Naive thymus-derived CD4-positive, alpha-beta T cell (primary cell): Measurements from ENCODE around the gene WDR27. TPM values are rescaled to one million over a fixed set of nuclear protein-coding genes. Genes with fewer than 3 reads are reported as not detected.
"Not testable (repeated sequence)": the region's sequence is repeated elsewhere in the genome, so short reads cannot be mapped to it uniquely, and the experiment has no call there.

Experiments
- ATAC-seq: fragments of 150-1000 bp; cut with Tn5 transposase; 2 replicates; pipeline ENCODE4 v1.10.0; 2021; ENCODE audit warnings: mild to moderate bottlenecking, moderate library complexity
- CTCF ChIA-PET: fragments of 350-600 bp; sonication (Branson Sonifier 250); formaldehyde crosslinking; loops from one replicate; lab custom pipeline; 2021; ENCODE audit warnings: antibody characterized with exemption; lab: Charles Lee
- POLR2A ChIA-PET: fragments of 350-600 bp; sonication (Branson Sonifier 250); formaldehyde crosslinking; loops from one replicate; lab custom pipeline; 2021; ENCODE audit warnings: antibody characterized with exemption, inconsistent platforms; lab: Charles Lee
- DNase-seq, 9 donors: peaks; one replicate each; pipeline versions ENCODE4 v3.0.0 to v3.0.0-alpha.2; 2020 to 2022; ENCODE audit warnings: mixed read lengths in 1 of 9
- H3K27ac ChIP-seq: one replicate; pipeline ENCODE4 v1.7.0; 2013; ENCODE audit warnings: mild to moderate bottlenecking, low read depth, low read length, moderate library complexity
- H3K27me3 ChIP-seq, 2 donors: one replicate each; pipeline ENCODE4 v1.7.0; 2013; ENCODE audit warnings: low read length in 2 of 2, mild to moderate bottlenecking in 2 of 2, moderate library complexity in 2 of 2; ENCODE audit not compliant: control insufficient read depth in 2 of 2, insufficient read depth in 2 of 2
- H3K36me3 ChIP-seq, 3 experiments: 1 replicate in 2 of 3; 2 replicates in 1 of 3; pipeline ENCODE4 v1.7.0; 2013; ENCODE audit warnings: low read length in 3 of 3, mild to moderate bottlenecking in 3 of 3, moderate library complexity in 1 of 3; ENCODE audit not compliant: insufficient read depth in 3 of 3, control insufficient read depth in 2 of 3
- H3K4me1 ChIP-seq, 2 donors: one replicate each; pipeline ENCODE4 v1.7.0; 2013; ENCODE audit warnings: low read length in 2 of 2, mild to moderate bottlenecking in 2 of 2, moderate library complexity in 1 of 2; ENCODE audit not compliant: control insufficient read depth in 2 of 2, insufficient read depth in 2 of 2
- H3K4me3 ChIP-seq: 2 replicates; pipeline ENCODE4 v1.7.0; 2013; ENCODE audit warnings: mild to moderate bottlenecking, low read length
- H3K9me3 ChIP-seq, 3 experiments: 1 replicate in 2 of 3; 2 replicates in 1 of 3; pipeline ENCODE4 v1.7.0; 2013; ENCODE audit warnings: low read length in 3 of 3; ENCODE audit not compliant: control insufficient read depth in 2 of 3
- H3K27ac Mint-ChIP-seq, 9 donors: one replicate each; pipeline ENCODE4 v1.8.0; 2020 to 2022; ENCODE audit warnings: mixed read lengths in 9 of 9, mild to moderate bottlenecking in 8 of 9, moderate library complexity in 5 of 9, inconsistent platforms in 2 of 9
- H3K27me3 Mint-ChIP-seq, 5 donors: one replicate each; pipeline ENCODE4 v1.8.0; 2021 to 2022; ENCODE audit warnings: mixed read lengths in 5 of 5, mild to moderate bottlenecking in 1 of 5
- H3K36me3 Mint-ChIP-seq, 5 donors: one replicate each; pipeline ENCODE4 v1.8.0; 2020 to 2022; ENCODE audit warnings: mixed read lengths in 5 of 5, mild to moderate bottlenecking in 3 of 5, inconsistent platforms in 1 of 5
- H3K4me1 Mint-ChIP-seq, 7 donors: one replicate each; pipeline ENCODE4 v1.8.0; 2020 to 2022; ENCODE audit warnings: mixed read lengths in 7 of 7, mild to moderate bottlenecking in 3 of 7, inconsistent platforms in 1 of 7
- H3K4me3 Mint-ChIP-seq, 10 donors: one replicate each; pipeline ENCODE4 v1.8.0; 2020 to 2022; ENCODE audit warnings: mild to moderate bottlenecking in 10 of 10, mixed read lengths in 10 of 10, moderate library complexity in 6 of 10, inconsistent platforms in 2 of 10
- H3K9me3 Mint-ChIP-seq, 11 donors: one replicate each; pipeline ENCODE4 v1.8.0; 2020 to 2022; ENCODE audit warnings: mixed read lengths in 11 of 11, mild to moderate bottlenecking in 4 of 11, inconsistent platforms in 1 of 11, moderate library complexity in 1 of 11
- intact Hi-C, 2 donors: fragments of 100-400 bp; cut with micrococcal nuclease; formaldehyde crosslinking; loops; one replicate each; pipeline ENCODE4 v1.15.1; 2023
- polyA plus RNA-seq, 2 donors: library from polyadenylated mRNA; unstranded; fragments of 300-500 nt; fragmentation: Illumina TruSeq; gene quantifications; one replicate each; pipeline ENCODE4 v1.2.3, GENCODE V29; 2021
- total RNA-seq, 6 experiments: library from RNA in 5 of 6; stranded (reverse) in 5 of 6; gene quantifications; 1 replicate in 5 of 6; 2 replicates in 1 of 6; pipeline ENCODE4 v1.2.3 and lab custom pipeline; 2021 to 2026

The WDR27 gene
- total and polyA plus RNA-seq, 7 experiments from 2014 or later: 6.7 to 89.0 (median 36.0) TPM

DNA sequence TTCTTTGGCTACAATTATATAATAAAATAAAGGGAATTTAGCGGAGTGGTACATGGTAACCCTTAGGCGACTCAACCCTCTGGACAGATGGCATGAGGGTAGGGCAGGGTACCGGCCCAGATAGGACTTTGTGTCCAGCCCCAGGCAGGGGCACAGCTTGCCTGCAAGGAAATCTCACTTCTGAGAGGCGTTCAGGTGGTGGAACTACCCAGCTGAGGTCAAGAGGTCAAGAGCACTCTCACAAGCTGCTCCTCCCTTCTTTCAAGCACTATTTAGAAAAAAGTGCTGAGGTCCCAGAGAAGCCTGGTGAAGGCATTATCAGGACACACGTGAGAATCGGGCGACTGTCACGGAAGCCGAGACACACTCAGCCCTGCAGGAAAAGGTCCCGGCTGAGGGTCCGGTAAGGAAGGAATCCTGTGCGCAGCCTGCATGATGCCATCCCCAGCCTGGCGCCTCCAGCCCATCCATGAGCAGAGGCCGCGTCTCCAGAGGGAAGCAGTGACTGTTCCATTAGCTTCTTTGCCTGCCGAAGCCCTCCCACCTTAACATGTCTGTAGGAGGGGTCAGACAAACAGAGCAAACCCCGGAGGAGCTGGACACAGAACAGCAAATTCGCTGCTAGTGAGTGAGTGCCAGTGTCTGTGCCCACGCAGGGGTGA lies 54.8 kb downstream of the WDR27 start:
- Histone ChIP-seq H3K36me3 (peaks cover 0 to 3% (median 0%) of the 10 kb centered on the region in 3 experiments), H3K4me3 (no peak overlapping the region), H3K9me3 (no peaks in the 10 kb centered on the region), H3K27ac (no peak overlapping the region), H3K27me3 (no peaks in the 10 kb centered on the region), H3K4me1 (no peaks in the 10 kb centered on the region)
- H3K27me3 Mint-ChIP-seq: no peaks in the 10 kb centered on the region
- H3K4me3 Mint-ChIP-seq: no peak overlapping the region
- no peak overlapping the region for H3K27ac Mint-ChIP-seq
- POLR2A ChIA-PET: no interaction called here
- DNase-seq (no peak), ATAC-seq (no peak)
- H3K36me3 Mint-ChIP-seq: peaks cover 0 to 11% (median 7%) of the 10 kb centered on the region in 5 donors
- peaks cover 0 to 1% (median 0%) of the 10 kb centered on the region in 11 donors for H3K9me3 Mint-ChIP-seq
- intact Hi-C loops: no loop called here
- H3K4me1 Mint-ChIP-seq: peaks cover 0 to 8% (median 0%) of the 10 kb centered on the region in 7 donors
- CTCF ChIA-PET: no interaction called here

DNA sequence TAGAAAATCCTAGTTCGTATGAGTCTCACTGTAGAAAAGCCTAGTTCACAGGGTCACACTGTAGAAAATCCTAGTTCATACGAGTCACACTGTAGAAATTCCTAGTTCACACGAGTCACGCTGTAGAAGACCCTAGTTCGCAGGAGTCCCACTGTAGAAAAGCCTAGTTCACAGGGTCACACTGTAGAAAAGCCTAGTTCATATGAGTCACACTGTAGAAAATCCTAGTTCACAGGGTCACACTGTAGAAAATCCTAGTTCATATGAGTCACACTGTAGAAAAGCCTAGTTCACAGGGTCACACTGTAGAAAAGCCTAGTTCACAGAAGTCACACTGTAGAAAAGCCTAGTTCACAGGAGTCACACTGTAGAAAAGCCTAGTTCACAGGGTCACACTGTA lies 56.4 kb downstream of the WDR27 start:
- DNase-seq, POLR2A ChIA-PET, ATAC-seq, H3K27ac ChIP-seq, H3K27me3 ChIP-seq, H3K4me1 ChIP-seq, H3K36me3 ChIP-seq, H3K27ac Mint-ChIP-seq, H3K9me3 Mint-ChIP-seq, H3K4me3 Mint-ChIP-seq, H3K4me1 Mint-ChIP-seq, H3K4me3 ChIP-seq, intact Hi-C loops, H3K27me3 Mint-ChIP-seq, H3K9me3 ChIP-seq, CTCF ChIA-PET: not testable (repeated sequence)
- H3K36me3 Mint-ChIP-seq: peaks cover 0 to 11% (median 5%) of the 10 kb centered on the region in 5 donors

DNA sequence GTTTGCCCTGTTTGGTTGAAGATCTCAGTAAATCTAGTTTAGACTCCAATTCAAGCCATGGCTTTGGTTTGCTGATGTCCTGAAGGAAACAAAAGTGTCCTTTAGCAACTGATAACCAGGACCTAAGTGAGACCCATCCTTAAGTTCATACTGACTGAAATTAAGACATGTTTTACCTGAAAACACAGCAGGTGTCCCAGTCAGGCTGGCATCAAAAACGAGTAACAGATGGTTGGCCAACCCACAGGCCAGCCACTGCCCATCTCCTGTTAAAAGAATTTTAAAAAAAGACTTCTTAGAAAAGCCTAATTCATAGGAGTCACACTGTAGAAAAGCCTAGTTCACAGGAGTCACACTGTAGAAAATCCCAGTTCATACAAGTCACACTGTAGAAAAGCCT lies 58.3 kb downstream of the WDR27 start:
- H3K27me3 Mint-ChIP-seq: no peaks in the 10 kb centered on the region
- Histone ChIP-seq H3K27ac (no peak overlapping the region), H3K9me3 (no peaks in the 10 kb centered on the region), H3K36me3 (peaks cover 0 to 3% (median 0%) of the 10 kb centered on the region in 3 experiments), H3K27me3 (no peaks in the 10 kb centered on the region), H3K4me3 (no peak overlapping the region), H3K4me1 (no peaks in the 10 kb centered on the region)
- no peak for DNase-seq
- H3K4me1 Mint-ChIP-seq: no peaks in the 10 kb centered on the region
- POLR2A ChIA-PET: no interaction called here
- CTCF ChIA-PET: no interaction called here
- no peaks in the 10 kb centered on the region for H3K9me3 Mint-ChIP-seq
- H3K4me3 Mint-ChIP-seq: no peak overlapping the region
- peaks cover 0 to 23% (median 9%) of the 10 kb centered on the region in 5 donors for H3K36me3 Mint-ChIP-seq
- ATAC-seq: no peak
- H3K27ac Mint-ChIP-seq: no peak overlapping the region
- intact Hi-C loops: no loop called here

DNA sequence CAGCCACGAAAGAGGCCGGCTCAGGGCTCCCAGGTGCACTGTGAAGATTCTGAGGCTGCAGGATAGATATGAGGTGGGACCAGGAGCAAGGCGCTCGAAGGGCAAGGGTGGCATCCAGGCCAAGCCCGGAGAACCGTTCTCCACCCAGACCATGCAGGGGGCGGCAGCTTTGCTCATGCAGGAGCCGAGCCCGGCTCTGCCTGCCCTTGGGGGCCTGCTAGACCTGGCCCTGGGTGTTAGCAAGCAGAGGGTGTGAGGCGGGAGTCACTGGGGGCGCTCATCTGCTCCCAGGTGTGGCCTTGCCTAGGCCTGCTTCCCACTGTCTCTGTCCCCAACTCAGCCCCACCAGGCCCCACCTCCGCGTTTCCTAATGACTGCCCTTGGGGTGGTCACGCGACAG lies 59.4 kb downstream of the WDR27 start:
- Histone ChIP-seq H3K27me3 (no peaks in the 10 kb centered on the region), H3K4me1 (no peaks in the 10 kb centered on the region), H3K27ac (no peak overlapping the region), H3K9me3 (no peaks in the 10 kb centered on the region), H3K4me3 (no peak overlapping the region), H3K36me3 (peaks cover 0 to 7% (median 1%) of the 10 kb centered on the region in 3 experiments)
- ChIA-PET CTCF (no interaction called here), POLR2A (no interaction called here)
- Mint-ChIP-seq H3K4me3 (no peak overlapping the region), H3K9me3 (no peaks in the 10 kb centered on the region), H3K27ac (no peak overlapping the region), H3K36me3 (peaks cover 0 to 29% (median 12%) of the 10 kb centered on the region in 5 donors), H3K27me3 (no peaks in the 10 kb centered on the region), H3K4me1 (no peaks in the 10 kb centered on the region)
- DNase-seq: no peak
- ATAC-seq: no peak
- intact Hi-C loops: no loop called here

DNA sequence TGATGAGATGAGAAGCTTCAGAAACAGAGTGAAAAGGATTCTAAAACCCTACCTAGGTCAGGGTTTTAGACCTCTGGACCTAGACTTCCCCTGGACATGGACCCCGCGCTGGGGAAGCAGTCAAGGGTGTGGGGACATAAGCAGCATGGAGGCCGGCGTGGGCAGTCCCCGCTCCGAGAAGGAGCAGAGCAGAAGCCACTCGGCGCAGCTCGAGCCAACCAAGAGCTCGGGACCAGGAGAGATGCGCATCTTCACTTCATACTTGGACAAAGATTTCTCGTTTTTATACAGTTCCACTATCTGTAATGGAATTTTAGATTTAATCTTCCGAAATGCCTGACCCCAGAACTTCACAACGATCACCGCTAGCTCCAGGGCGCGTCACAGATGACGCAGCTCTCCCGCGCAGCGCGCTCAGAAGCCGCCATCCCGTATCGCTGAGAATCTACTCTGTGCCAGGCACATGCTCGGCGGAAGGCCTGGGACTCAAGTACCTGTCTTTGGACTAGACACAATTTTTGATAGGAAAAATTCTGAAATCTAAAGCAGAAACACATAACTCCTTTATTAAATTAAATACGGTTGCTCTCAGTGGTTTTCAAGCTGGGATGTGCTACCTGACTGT lies 60.3 kb downstream of the WDR27 start:
- no peaks in the 10 kb centered on the region for H3K4me1 ChIP-seq
- Mint-ChIP-seq H3K27me3 (no peaks in the 10 kb centered on the region), H3K4me1 (no peaks in the 10 kb centered on the region), H3K4me3 (no peak overlapping the region), H3K36me3 (peaks cover 0 to 37% (median 17%) of the 10 kb centered on the region in 5 donors), H3K27ac (no peak overlapping the region), H3K9me3 (no peaks in the 10 kb centered on the region)
- no peak for DNase-seq
- peaks cover 0 to 8% (median 4%) of the 10 kb centered on the region in 3 experiments for H3K36me3 ChIP-seq
- ChIA-PET POLR2A (no interaction called here), CTCF (no interaction called here)
- no peak overlapping the region for H3K27ac ChIP-seq
- intact Hi-C loops: no loop called here
- no peak for ATAC-seq
- H3K9me3 ChIP-seq: no peaks in the 10 kb centered on the region
- H3K4me3 ChIP-seq: no peak overlapping the region
- H3K27me3 ChIP-seq: no peaks in the 10 kb centered on the region

DNA sequence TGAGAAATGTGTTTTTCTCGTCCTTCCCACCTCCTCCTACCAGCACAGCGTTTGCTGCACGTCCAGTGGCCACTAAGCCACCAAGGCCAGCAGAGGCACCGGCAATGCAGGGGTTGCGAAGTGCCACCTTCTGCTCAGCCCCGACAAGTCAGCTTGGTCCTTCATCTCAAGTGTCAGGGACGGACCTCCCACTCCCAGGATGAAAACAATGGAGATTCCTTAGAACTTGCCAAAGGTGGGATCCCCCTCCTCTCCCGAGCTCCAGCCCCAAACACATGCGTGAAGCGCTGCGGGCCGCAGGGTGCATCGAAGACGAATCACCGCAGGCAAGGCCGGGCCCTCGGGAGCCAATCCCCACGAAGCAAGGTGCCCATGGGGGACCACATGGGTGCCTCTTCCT lies 60.8 kb downstream of the WDR27 start:
- Histone ChIP-seq H3K27ac (no peak overlapping the region), H3K4me1 (no peaks in the 10 kb centered on the region), H3K9me3 (no peaks in the 10 kb centered on the region), H3K4me3 (no peak overlapping the region), H3K36me3 (peaks cover 0 to 8% (median 4%) of the 10 kb centered on the region in 3 experiments), H3K27me3 (no peaks in the 10 kb centered on the region)
- Mint-ChIP-seq H3K27me3 (no peaks in the 10 kb centered on the region), H3K4me3 (no peak overlapping the region), H3K9me3 (no peaks in the 10 kb centered on the region), H3K36me3 (peaks cover 0 to 37% (median 17%) of the 10 kb centered on the region in 5 donors), H3K4me1 (no peaks in the 10 kb centered on the region), H3K27ac (no peak overlapping the region)
- no peak for DNase-seq
- POLR2A ChIA-PET: no interaction called here
- intact Hi-C loops: no loop called here
- CTCF ChIA-PET: interaction anchor here (0.6 kb wide), 1 partner anchor 886 kb away, joined by 3 read pairs; no protein-coding TSS in a partner anchor
- no peak for ATAC-seq
